Measurements from ENCODE around the gene PLB1. TPM values are rescaled to one million over a fixed set of nuclear protein-coding genes. Genes with fewer than 3 reads are reported as not detected.

PLB1 gene
- total and polyA plus RNA-seq, 8 donors, result 0.45 to 18.8 (median 3.4) TPM

DNA sequence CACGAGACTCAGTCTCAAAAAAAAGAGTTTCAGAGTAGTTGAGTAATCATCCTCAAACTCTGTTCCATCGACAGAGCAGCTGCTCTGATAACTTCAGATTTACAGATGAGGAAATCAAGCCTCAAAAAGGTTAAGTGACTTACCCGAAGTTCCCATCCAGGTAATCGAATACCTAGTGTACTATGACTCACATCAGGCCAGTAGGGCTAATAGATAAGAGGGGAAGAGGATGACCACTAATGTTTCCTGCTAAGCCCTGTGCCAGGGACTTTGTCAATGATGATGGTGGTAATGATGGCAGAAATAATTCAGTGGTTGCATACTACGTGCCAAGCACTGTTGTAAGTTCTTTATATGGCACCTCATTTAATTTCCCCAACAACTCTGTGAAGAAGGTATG is 80.9 kb downstream of the PLB1 start:
- Histone ChIP-seq H3K9me3 (no peaks in the 10 kb centered on the region), H3K36me3 (no peaks in the 10 kb centered on the region), H3K27ac (no peak overlapping the region), H3K27me3 (no peaks in the 10 kb centered on the region), H3K4me1 (no peaks in the 10 kb centered on the region), H3K4me3 (no peak overlapping the region)
- TF ChIP-seq EP300 (IDR thresholded peaks at IDR 0.05) (no peak), POLR2AphosphoS5 (IDR thresholded peaks at IDR 0.05) (no peak), POLR2A (IDR thresholded peaks at IDR 0.05) (no peak)
- TF ChIP-seq, protein P1, sequence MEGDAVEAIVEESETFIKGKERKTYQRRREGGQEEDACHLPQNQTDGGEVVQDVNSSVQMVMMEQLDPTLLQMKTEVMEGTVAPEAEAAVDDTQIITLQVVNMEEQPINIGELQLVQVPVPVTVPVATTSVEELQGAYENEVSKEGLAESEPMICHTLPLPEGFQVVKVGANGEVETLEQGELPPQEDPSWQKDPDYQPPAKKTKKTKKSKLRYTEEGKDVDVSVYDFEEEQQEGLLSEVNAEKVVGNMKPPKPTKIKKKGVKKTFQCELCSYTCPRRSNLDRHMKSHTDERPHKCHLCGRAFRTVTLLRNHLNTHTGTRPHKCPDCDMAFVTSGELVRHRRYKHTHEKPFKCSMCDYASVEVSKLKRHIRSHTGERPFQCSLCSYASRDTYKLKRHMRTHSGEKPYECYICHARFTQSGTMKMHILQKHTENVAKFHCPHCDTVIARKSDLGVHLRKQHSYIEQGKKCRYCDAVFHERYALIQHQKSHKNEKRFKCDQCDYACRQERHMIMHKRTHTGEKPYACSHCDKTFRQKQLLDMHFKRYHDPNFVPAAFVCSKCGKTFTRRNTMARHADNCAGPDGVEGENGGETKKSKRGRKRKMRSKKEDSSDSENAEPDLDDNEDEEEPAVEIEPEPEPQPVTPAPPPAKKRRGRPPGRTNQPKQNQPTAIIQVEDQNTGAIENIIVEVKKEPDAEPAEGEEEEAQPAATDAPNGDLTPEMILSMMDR (IDR thresholded peaks at IDR 0.05), result no peak
- intact Hi-C loops (cut with DNase I; ENCODE audit: low total_unique reads), result no loop called here
- DNase-seq, result no peak
- WGBS, 5 donors, result 62 to 87% (median 76%) methylated on average over 5 of the region's 5 CpGs

DNA sequence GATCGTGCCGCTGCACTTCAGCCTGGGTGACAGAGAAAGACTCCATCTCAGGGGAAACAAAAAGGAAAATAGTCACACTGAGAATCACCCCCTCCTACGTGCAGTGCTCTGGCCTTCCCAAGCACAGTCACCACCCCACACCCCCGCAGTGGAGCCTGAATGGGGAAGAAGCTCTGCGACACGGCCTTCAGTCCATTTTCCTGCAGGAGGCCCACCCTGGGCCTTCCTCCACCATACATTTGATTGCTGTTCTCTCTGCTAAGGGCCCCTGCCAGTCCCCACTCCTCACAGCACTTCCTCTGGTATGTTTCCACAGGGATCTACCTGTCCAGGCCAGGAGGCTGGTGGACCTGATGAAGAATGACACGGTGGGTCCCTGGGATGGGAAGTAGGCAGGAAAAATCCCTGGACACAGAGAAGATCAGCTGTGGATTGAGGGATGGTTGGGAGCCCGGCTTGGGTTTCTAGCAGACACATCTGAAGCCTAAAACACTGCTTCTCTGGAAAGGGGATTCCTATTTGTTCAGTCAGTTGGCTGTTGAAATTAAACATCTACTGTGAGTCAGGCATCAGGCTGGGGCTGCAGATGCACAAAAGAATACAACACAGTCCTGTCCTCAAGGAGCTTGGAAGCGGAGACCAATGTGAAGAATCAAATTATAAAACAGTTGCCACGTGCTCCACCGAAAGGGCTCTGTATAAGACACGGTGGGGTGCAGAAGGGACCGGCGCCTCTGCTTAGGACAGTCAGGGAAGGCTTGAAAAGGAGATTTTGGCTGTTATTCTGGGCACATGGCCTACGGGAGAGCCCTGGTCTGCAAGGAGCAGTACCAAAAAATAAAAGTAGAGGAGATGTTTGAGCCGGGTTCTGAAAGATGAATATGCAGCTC is 82.2 kb downstream of the PLB1 start:
- Histone ChIP-seq H3K27ac (no peak overlapping the region), H3K4me1 (no peaks in the 10 kb centered on the region), H3K36me3 (no peaks in the 10 kb centered on the region), H3K9me3 (no peaks in the 10 kb centered on the region), H3K4me3 (no peak overlapping the region), H3K27me3 (no peaks in the 10 kb centered on the region)
- TF ChIP-seq, protein P1 (IDR thresholded peaks at IDR 0.05), result no peak
- TF ChIP-seq POLR2A (IDR thresholded peaks at IDR 0.05), result no peak
- no peak for TF ChIP-seq EP300 (IDR thresholded peaks at IDR 0.05)
- no peak for DNase-seq
- 88 to 93% (median 92%) methylated on average over 16 of the region's 16 CpGs for WGBS, 5 donors
- intact Hi-C loops (cut with DNase I; ENCODE audit: low total_unique reads), result no loop called here

DNA sequence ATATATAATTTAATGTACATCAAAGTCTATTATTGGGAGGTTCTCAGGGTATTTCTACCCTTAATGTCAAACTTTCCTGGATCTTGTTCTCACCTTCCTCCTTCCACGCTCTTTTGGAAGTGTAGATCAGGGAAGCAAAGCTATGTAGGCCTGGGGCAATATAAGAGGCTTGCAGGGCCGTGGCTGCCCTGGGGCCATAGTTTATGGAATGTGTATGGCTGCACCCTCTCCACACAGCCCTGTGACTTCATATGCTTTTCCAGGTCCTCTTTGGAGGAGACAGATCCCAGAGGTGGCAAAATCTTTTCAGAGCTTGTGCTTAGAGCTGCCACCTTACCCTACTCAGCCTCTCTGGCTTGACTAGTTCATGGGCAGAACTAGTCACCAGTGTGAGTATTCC is 82.9 kb downstream of the PLB1 start:
- Histone ChIP-seq H3K27me3 (no peaks in the 10 kb centered on the region), H3K9me3 (no peaks in the 10 kb centered on the region), H3K36me3 (no peaks in the 10 kb centered on the region), H3K27ac (no peak overlapping the region), H3K4me3 (no peak overlapping the region), H3K4me1 (peaks cover 0 to 5% (median 3%) of the 10 kb centered on the region in 4 donors)
- intact Hi-C loops (cut with DNase I; ENCODE audit: low total_unique reads), result no loop called here
- TF ChIP-seq, protein P1 (IDR thresholded peaks at IDR 0.05), result no peak
- no peak for TF ChIP-seq POLR2AphosphoS5 (IDR thresholded peaks at IDR 0.05)
- TF ChIP-seq POLR2A (IDR thresholded peaks at IDR 0.05), result no peak
- TF ChIP-seq EP300 (IDR thresholded peaks at IDR 0.05), result no peak
- DNase-seq, result no peak
- 80 to 95% (median 88%) methylated on average over 2 of the region's 2 CpGs for WGBS, 5 donors

DNA sequence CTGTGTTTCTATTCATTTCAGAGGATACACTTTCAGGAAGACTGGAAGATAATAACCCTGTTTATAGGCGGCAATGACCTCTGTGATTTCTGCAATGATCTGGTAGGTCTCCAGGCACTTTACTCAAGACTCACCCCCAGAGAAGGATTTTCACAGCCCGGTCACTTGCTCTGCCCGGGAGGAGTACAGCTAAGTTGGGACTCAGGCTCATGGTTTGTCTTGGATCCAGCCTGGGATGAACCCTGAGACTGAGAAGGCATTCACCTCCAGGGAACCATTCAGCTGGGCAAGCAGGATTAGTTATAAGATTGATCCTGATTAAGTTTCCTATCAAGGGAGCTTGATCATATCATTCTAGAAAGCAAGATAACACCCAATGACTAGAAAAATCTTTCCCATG is 83.7 kb downstream of the PLB1 start:
- Histone ChIP-seq H3K27ac (no peak overlapping the region), H3K27me3 (no peaks in the 10 kb centered on the region), H3K36me3 (no peaks in the 10 kb centered on the region), H3K9me3 (no peaks in the 10 kb centered on the region), H3K4me3 (no peak overlapping the region), H3K4me1 (peaks cover 0 to 13% (median 11%) of the 10 kb centered on the region in 4 donors)
- intact Hi-C loops (cut with DNase I; ENCODE audit: low total_unique reads), result no loop called here
- WGBS, 5 donors, result 88 to 97% (median 94%) methylated on average over 3 of the region's 3 CpGs
- no peak for DNase-seq
- TF ChIP-seq, protein P1 (IDR thresholded peaks at IDR 0.05), result no peak
- TF ChIP-seq POLR2AphosphoS5 (IDR thresholded peaks at IDR 0.05) (no peak), EP300 (IDR thresholded peaks at IDR 0.05) (no peak), POLR2A (IDR thresholded peaks at IDR 0.05) (no peak)

All from stomach (tissue), 9 donors.